OCI-LY1 (cell line): ENCODE results near the gene MYO5B.

Experiments
- EZH2 ChIP-seq: fragments of 200-600 bp; sonication (generic), shearing (Covaris generic); IDR thresholded peaks from 2 replicates; pipeline ENCODE4 v1.8.0; 2017; ENCODE audit warnings: borderline replicate concordance, mixed run types, mild to moderate bottlenecking, antibody characterized with exemption, low read length, moderate library complexity, mixed read lengths
- TF ChIP-seq, protein P1 (sequence below): fragments of 200-600 bp; sonication (generic), shearing (Covaris generic); IDR thresholded peaks from 2 replicates; pipeline ENCODE4 v1.5.1; 2017; ENCODE audit warnings: mild to moderate bottlenecking, antibody characterized with exemption, low read length, moderate library complexity, mixed read lengths

- TF ChIP-seq, protein P1, sequence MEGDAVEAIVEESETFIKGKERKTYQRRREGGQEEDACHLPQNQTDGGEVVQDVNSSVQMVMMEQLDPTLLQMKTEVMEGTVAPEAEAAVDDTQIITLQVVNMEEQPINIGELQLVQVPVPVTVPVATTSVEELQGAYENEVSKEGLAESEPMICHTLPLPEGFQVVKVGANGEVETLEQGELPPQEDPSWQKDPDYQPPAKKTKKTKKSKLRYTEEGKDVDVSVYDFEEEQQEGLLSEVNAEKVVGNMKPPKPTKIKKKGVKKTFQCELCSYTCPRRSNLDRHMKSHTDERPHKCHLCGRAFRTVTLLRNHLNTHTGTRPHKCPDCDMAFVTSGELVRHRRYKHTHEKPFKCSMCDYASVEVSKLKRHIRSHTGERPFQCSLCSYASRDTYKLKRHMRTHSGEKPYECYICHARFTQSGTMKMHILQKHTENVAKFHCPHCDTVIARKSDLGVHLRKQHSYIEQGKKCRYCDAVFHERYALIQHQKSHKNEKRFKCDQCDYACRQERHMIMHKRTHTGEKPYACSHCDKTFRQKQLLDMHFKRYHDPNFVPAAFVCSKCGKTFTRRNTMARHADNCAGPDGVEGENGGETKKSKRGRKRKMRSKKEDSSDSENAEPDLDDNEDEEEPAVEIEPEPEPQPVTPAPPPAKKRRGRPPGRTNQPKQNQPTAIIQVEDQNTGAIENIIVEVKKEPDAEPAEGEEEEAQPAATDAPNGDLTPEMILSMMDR, result no peak
- TF ChIP-seq EZH2, result no peak
Observed at GRCh38 chr18:49985236-49985635, 209.7 kb downstream of the MYO5B start.
